T-helper 17 cell (primary cell): ENCODE measurements around the gene CEMIP. TPM values are rescaled to one million over a fixed set of nuclear protein-coding genes. Genes with fewer than 3 reads are reported as not detected.

Source experiments
- ATAC-seq: fragments of 150-1000 bp; cut with Tn5 transposase; 2 replicates; pipeline ENCODE4 v1.10.0; 2021; ENCODE audit warnings: mild to moderate bottlenecking, moderate library complexity
- DNase-seq, 3 donors: peaks; one replicate each; pipeline versions ENCODE4 v3.0.0 to v3.0.0-alpha.2; 2020 to 2021
- H3K9me3 ChIP-seq: one replicate; pipeline ENCODE4 v1.7.0; 2013; ENCODE audit warnings: low read length, mild to moderate bottlenecking; ENCODE audit not compliant: control insufficient read depth, poor library complexity, severe bottlenecking
- H3K27ac Mint-ChIP-seq: one replicate; pipeline ENCODE4 v1.8.0; 2022; ENCODE audit warnings: mild to moderate bottlenecking, moderate library complexity, mixed read lengths
- H3K27me3 Mint-ChIP-seq: one replicate; pipeline ENCODE4 v1.8.0; 2022; ENCODE audit warnings: mixed read lengths
- H3K36me3 Mint-ChIP-seq: one replicate; pipeline ENCODE4 v1.8.0; 2022; ENCODE audit warnings: low read depth, mixed read lengths
- H3K4me1 Mint-ChIP-seq: one replicate; pipeline ENCODE4 v1.8.0; 2022; ENCODE audit warnings: mild to moderate bottlenecking, mixed read lengths
- H3K4me3 Mint-ChIP-seq: one replicate; pipeline ENCODE4 v1.8.0; 2022; ENCODE audit warnings: mild to moderate bottlenecking, moderate library complexity, mixed read lengths
- total RNA-seq, 4 donors: library from RNA in 2 of 4; stranded (reverse) in 2 of 4; gene quantifications; one replicate each; pipeline ENCODE4 v1.2.3 and lab custom pipeline; 2022 to 2026

The CEMIP gene
- total RNA-seq, 2 donors from 2014 or later: 0.15 to 0.42 TPM

DNA sequence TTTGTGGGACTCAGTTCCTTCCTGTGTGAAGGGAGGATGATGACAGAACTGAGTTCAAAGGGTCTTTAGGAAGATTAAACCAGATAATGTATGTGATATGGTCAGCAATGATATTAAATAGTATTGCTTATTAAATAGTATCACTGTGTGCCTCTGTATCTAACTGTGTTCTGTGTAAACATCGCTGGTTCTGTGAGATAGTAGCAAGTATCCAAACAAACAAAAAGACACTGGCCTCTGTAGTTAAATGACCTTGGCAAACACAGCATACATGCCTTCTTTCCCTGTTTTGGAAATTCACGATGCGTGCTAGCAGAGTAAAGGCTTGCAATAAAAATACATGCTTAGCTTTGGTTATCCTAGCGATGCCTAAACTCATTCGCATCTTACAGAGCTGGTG, 134.4 kb downstream of the CEMIP start:
- H3K9me3 ChIP-seq: no peaks in the 10 kb centered on the region
- Mint-ChIP-seq H3K27ac (no peak overlapping the region), H3K36me3 (no peaks in the 10 kb centered on the region), H3K4me1 (no peaks in the 10 kb centered on the region), H3K4me3 (no peak overlapping the region), H3K27me3 (no peaks in the 10 kb centered on the region)
- ATAC-seq: no peak
- DNase-seq: no peak

DNA sequence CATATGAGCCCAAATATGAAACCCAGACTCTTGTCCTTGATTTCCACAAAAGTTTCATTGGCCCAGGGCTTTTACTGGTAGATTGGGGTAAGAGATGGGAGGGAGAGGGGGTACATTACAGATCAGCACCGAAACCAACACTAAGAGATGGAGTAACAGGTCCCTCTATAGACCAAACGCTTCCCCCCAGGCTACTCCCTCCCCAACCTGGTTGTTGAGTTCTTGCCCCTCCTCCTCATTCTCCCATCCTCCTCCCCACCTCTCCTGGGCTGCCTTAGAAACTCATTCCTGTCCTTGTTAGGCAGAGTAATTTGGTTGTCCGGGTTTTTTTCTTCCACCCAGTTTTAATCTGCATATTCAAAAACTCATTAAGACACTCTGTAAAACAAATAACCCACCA, 136.3 kb downstream of the CEMIP start:
- Mint-ChIP-seq H3K4me3 (no peak overlapping the region), H3K27ac (no peak overlapping the region), H3K4me1 (peaks cover 2% of the 10 kb centered on the region), H3K36me3 (no peaks in the 10 kb centered on the region), H3K27me3 (no peaks in the 10 kb centered on the region)
- no peak for ATAC-seq
- no peaks in the 10 kb centered on the region for H3K9me3 ChIP-seq
- DNase-seq: no peak

DNA sequence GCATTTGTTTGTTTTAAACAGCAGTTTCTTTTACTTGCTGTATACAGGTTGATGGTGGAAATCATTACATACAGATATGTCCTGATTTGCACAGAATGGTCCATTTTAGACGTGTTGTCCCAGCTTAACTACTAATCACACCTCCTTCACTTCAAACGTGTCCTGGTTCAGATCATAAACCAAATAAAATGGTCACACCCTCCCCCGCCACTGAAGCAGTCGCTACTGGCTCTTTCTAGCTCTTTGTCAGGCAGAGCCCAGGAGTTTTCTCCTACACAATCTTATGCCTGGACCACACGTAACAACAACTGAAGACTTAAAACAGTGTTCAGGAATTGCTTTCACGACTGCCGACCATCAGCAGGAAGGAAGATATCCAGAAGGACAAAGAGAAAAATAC, 136.9 kb downstream of the CEMIP start:
- Mint-ChIP-seq H3K4me1 (peaks cover 7% of the 10 kb centered on the region), H3K27ac (peak overlapping the region; percentile 21), H3K4me3 (no peak overlapping the region), H3K36me3 (no peaks in the 10 kb centered on the region), H3K27me3 (no peaks in the 10 kb centered on the region)
- ATAC-seq: no peak
- DNase-seq: no peak
- H3K9me3 ChIP-seq: no peaks in the 10 kb centered on the region

DNA sequence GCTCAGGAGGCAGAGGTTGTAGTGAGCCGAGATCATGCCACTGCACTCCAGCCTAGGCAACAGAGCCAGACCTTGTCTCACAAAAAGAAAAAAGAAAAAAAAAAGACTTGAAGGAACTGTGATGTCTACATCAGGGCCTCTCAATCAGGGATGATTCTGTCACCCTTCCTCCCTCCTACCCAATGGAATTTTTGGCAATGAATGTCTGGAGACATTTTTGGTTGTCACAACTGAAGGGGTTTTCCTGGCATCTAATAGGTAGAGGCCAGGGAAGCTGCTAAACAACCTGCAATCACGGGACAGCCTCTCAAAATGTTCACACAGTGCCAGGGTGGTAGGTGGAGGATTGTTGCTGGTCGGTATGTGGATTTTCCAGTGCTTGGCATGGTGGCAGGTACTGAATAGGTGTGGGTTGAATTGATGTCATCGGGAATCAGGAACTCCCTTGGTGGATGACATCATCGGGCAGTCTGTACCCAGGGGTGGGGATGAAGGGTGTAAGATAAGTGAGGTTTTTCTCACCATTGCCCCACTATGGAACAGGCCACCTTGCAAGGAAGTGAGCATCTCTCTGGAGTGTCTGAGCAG, 139.1 kb downstream of the CEMIP start:
- no peak for ATAC-seq
- Mint-ChIP-seq H3K4me3 (no peak overlapping the region), H3K36me3 (peaks cover 5% of the 10 kb centered on the region)

DNA sequence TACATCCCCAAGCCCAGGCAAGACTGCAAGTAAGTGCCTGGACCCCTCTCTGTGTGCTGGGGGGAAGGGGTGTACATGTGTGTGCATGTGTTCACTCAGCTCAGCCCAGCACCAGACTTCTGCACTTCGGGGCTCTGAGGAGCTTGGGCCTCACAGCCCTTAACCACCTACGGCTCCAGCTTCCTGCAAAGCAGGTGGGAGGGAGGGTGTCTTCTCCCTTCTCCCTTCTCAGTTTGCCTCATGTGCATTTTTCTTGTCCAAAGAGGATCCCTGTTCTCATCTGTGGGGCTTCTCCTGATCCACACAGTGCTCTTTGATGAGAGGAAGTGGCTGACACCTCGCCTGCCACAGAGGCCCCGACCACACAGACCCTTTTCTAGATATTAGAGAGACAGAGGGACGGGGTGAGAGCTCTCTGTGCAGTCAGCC, 141.1 kb downstream of the CEMIP start:
- H3K36me3 Mint-ChIP-seq: peaks cover 5% of the 10 kb centered on the region
- H3K27ac Mint-ChIP-seq: no peak overlapping the region
- no peaks in the 10 kb centered on the region for H3K9me3 ChIP-seq
- H3K4me1 Mint-ChIP-seq: peaks cover 17% of the 10 kb centered on the region
- no peak overlapping the region for H3K4me3 Mint-ChIP-seq
- no peaks in the 10 kb centered on the region for H3K27me3 Mint-ChIP-seq
- no peak for ATAC-seq
- no peak for DNase-seq

More for the DNA sequence above, 139.1 kb downstream of the CEMIP start:
- Mint-ChIP-seq H3K4me1 (peaks cover 17% of the 10 kb centered on the region), H3K27me3 (no peaks in the 10 kb centered on the region), H3K27ac (no peak overlapping the region)
- no peaks in the 10 kb centered on the region for H3K9me3 ChIP-seq
- no peak for DNase-seq

DNA sequence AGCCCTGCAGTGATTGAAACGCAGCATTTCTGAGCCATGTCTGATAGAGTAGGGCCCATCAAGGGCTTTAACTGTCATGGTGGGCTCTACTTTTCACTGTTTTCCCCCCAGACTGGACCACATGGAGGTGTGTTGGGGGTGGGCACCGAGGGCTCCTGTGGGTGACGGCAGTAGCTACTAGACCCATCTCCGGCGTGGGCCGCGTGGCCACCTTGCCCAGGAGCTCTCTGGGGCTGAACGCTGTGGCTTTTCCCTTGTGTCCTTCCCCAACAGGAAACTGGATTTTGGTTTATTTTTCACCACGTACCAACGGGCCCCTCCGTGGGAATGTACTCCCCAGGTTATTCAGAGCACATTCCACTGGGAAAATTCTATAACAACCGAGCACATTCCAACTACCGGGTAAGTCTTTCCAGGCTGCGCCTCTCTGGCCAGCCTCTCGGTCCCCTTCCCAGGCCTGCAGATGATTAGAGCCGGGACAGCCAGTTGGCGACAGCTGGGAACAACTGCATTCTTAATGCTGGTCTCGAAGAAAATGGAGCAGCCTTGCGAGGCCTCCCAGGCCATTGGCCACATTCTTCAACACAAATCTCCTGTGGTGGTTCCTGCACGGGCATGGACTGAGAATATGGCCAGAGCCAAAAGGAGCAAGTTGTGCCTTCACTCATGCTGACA, 142.7 kb downstream of the CEMIP start:
- no peak overlapping the region for H3K27ac Mint-ChIP-seq
- peaks cover 19% of the 10 kb centered on the region for H3K4me1 Mint-ChIP-seq
- no peak overlapping the region for H3K4me3 Mint-ChIP-seq
- no peak for DNase-seq
- peaks cover 7% of the 10 kb centered on the region for H3K36me3 Mint-ChIP-seq
- no peaks in the 10 kb centered on the region for H3K27me3 Mint-ChIP-seq
- ATAC-seq: no peak
- H3K9me3 ChIP-seq: no peaks in the 10 kb centered on the region

DNA sequence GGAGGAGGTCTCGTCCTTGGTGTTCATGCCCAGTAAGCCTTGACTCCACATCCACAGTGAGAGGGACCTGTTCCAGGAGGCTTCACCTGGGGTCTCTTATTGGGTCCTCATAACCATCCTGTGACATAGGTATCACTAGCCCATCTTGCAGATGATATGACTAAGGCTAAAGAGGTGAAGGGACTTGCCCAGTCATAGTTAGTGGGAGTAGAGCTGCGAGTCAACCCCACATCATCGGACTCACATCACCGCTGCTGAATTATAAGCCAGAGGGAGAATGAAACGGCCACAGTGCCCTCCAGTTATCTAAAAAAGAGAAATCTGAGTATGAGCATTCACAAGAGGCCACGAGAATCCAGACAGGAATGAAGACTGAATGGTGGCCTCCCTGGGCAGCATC, 144.5 kb downstream of the CEMIP start:
- ATAC-seq: no peak
- peaks cover 7% of the 10 kb centered on the region for H3K36me3 Mint-ChIP-seq

DNA sequence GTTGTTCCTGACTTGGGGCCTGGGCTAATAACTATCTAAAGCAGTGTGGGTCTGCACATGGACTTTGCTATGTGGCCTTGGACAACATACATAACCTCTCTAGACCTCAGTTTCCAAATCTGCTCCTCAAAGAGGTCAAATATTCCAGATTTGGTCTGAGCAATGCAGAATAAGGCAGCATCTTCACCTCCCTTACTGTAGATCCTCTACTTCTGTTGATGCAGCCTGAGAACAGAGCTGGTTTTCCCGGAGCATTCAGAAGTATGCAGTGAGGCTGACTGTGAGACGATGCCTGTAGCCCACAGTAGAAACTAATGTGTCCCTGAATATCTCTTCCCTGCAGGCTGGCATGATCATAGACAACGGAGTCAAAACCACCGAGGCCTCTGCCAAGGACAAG, 145.1 kb downstream of the CEMIP start:
- Mint-ChIP-seq H3K4me3 (no peak overlapping the region), H3K4me1 (peaks cover 19% of the 10 kb centered on the region), H3K27ac (no peak overlapping the region), H3K36me3 (peaks cover 7% of the 10 kb centered on the region), H3K27me3 (no peaks in the 10 kb centered on the region)
- no peak for DNase-seq
- no peaks in the 10 kb centered on the region for H3K9me3 ChIP-seq
- ATAC-seq: no peak

More for the DNA sequence above, 144.5 kb downstream of the CEMIP start:
- peaks cover 19% of the 10 kb centered on the region for H3K4me1 Mint-ChIP-seq
- no peak overlapping the region for H3K4me3 Mint-ChIP-seq
- H3K9me3 ChIP-seq: no peaks in the 10 kb centered on the region
- no peak overlapping the region for H3K27ac Mint-ChIP-seq
- DNase-seq: no peak
- no peaks in the 10 kb centered on the region for H3K27me3 Mint-ChIP-seq

DNA sequence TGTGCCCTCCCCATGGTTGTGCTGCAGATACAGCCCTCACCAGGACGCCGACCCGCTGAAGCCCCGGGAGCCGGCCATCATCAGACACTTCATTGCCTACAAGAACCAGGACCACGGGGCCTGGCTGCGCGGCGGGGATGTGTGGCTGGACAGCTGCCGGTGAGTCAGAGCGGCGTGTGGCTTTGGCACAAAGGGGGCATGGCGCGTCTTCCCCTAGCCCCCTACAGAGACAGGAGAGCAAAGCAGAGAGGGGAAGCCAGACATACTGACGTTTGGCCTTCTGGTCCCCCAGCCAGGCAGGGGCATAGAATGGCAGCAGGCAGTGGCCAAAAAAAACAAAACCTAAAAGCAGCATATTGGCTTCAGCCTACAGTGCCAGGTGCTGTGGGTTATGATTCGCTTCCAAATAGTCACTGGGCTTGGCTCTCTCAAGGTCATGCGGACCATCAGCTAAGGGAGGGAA, 146.5 kb downstream of the CEMIP start:
- no peaks in the 10 kb centered on the region for H3K9me3 ChIP-seq
- no peak for DNase-seq
- Mint-ChIP-seq H3K4me3 (no peak overlapping the region), H3K27me3 (no peaks in the 10 kb centered on the region), H3K4me1 (peaks cover 16% of the 10 kb centered on the region), H3K36me3 (peaks cover 7% of the 10 kb centered on the region), H3K27ac (no peak overlapping the region)
- ATAC-seq: no peak

DNA sequence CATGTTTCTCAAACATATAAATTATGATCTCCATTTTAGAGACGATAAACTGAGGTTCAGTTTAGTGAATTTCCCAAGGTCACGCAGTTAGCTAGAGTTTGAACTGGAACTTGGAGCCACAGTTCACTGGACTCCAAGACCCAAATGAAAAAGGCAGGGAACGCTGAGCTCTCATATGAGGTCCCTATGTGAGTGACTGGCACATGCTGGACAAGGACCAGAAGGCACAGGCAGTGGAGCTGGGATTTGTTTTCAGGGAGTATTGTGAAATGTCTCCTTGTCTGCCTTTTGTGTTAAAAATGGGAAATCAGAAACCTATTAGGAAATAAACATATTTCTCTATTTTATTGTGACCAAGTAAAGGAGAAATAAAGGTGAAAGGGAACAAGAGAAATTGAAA, 147.0 kb downstream of the CEMIP start:
- DNase-seq: no peak
- H3K27me3 Mint-ChIP-seq: no peaks in the 10 kb centered on the region
- H3K27ac Mint-ChIP-seq: no peak overlapping the region
- ATAC-seq: no peak
- no peak overlapping the region for H3K4me3 Mint-ChIP-seq
- no peaks in the 10 kb centered on the region for H3K9me3 ChIP-seq
- peaks cover 12% of the 10 kb centered on the region for H3K4me1 Mint-ChIP-seq
- peaks cover 7% of the 10 kb centered on the region for H3K36me3 Mint-ChIP-seq

DNA sequence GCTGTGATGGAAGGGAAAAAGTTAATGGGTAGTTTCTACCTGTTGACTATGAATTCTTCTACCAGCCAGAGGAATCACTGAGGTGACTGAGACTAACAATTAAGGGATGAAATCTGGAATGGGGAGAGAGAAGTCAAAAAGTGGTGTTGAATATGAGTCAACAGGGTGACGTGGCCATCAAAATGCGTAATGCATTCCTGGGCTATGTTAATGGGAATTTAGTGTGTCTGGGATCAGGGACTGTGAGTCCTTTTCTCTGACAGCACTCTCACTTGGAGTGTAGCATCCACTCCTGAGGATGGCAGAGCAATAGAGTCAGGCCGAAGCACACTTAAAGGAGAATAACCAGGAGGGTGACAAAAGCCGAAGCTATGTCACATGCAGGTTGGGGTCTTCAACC, 150.1 kb downstream of the CEMIP start:
- DNase-seq: no peak
- H3K4me1 Mint-ChIP-seq: peaks cover 3% of the 10 kb centered on the region
- no peak overlapping the region for H3K4me3 Mint-ChIP-seq
- peaks cover 2% of the 10 kb centered on the region for H3K36me3 Mint-ChIP-seq
- H3K9me3 ChIP-seq: no peaks in the 10 kb centered on the region
- no peaks in the 10 kb centered on the region for H3K27me3 Mint-ChIP-seq
- no peak for ATAC-seq
- H3K27ac Mint-ChIP-seq: no peak overlapping the region

DNA sequence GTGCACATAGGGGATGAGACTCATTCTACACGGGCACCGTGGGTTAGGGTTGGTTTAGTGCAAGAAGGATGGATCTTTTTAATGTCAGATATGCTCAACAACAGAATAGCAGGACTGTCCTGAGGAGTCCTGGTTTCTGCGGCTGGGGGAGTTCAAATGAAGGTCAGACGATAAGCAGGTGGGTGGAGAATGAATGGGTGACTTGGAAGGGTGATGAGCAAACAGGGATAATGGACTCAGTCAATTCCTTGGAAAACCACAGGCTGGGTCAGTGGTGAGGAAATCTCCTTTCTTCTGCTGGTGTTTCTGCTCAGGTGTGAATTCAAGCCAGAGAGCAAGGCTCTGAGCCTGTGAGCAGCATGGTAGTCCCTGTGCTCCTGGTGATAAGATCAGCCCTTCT, 150.5 kb downstream of the CEMIP start:
- H3K9me3 ChIP-seq: no peaks in the 10 kb centered on the region
- DNase-seq (no peak), ATAC-seq (no peak)
- Mint-ChIP-seq H3K27me3 (no peaks in the 10 kb centered on the region), H3K36me3 (peaks cover 5% of the 10 kb centered on the region), H3K27ac (no peak overlapping the region), H3K4me1 (peaks cover 3% of the 10 kb centered on the region), H3K4me3 (no peak overlapping the region)

DNA sequence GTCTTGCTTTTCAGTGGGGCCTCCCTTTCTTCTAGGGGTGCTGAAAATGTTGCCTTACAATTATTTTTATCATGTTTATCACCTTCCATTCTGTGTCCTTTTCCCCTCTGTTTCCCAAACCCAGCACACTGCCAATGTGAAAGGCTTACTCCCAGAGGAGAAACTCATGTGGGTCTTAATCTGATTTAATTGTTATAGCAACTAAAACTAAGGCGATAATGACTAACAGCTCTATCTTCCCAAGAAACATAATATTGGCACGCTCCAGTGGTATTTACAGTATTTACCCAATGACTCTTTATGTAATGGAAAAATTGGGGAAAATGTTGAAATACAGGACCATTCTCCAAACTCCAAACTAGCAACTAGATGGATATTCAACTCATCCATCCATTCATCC, 152.0 kb downstream of the CEMIP start:
- ATAC-seq (no peak), DNase-seq (no peak)
- peaks cover 7% of the 10 kb centered on the region for H3K4me1 Mint-ChIP-seq
- H3K9me3 ChIP-seq: no peaks in the 10 kb centered on the region
- no peaks in the 10 kb centered on the region for H3K27me3 Mint-ChIP-seq
- H3K36me3 Mint-ChIP-seq: peaks cover 7% of the 10 kb centered on the region
- H3K27ac Mint-ChIP-seq: no peak overlapping the region
- no peak overlapping the region for H3K4me3 Mint-ChIP-seq
